ENCODE data around the gene IL5RA. TPM values are rescaled to one million over a fixed set of nuclear protein-coding genes. Genes with fewer than 3 reads are reported as not detected.

The IL5RA gene
- total RNA-seq, result 0.69 TPM
- polyA plus RNA-seq, result 0.13 TPM

- 40% methylated on average over 4 of the region's 4 CpGs for WGBS
- no peak for DNase-seq (ENCODE audit: extremely low spot score)
- H3K36me3 ChIP-seq (ENCODE audit: insufficient read depth), result no peaks in the 10 kb centered on the region
- no peaks in the 10 kb centered on the region for H3K4me1 ChIP-seq (ENCODE audit: insufficient read depth)
- no peak within 1 kb of the TSS for H3K27ac ChIP-seq (ENCODE audit: low read depth)
- no peak within 1 kb of the TSS for H3K4me3 ChIP-seq (ENCODE audit: low read depth, low read length)
These were observed at the start of gene IL5RA for GRCh38 chr3:3110299-3110630. Gene IL5RA (minus strand): TSS chr3:3110374. CDS start chr3:3104984, 5,390 bp downstream.

- Histone ChIP-seq H3K4me1 (ENCODE audit: insufficient read depth) (no peaks in the 10 kb centered on the region), H3K4me3 (ENCODE audit: low read depth, low read length) (no peak overlapping the region)
- 92% methylated on average over 8 of the region's 8 CpGs for WGBS
These were observed 47.3 kb upstream of the IL5RA start for GRCh38 chr3:3157484-3157883.

GRCh38 chr3:3154879-3155610, 44.9 kb upstream of the IL5RA start:
- Histone ChIP-seq H3K27ac (ENCODE audit: low read depth) (no peak overlapping the region), H3K36me3 (ENCODE audit: insufficient read depth) (peaks cover 9% of the 10 kb centered on the region), H3K4me1 (ENCODE audit: insufficient read depth) (no peaks in the 10 kb centered on the region), H3K4me3 (ENCODE audit: low read depth, low read length) (no peak overlapping the region)
- 92% methylated on average over 5 of the region's 5 CpGs for WGBS
- no peak for DNase-seq (ENCODE audit: extremely low spot score)

More at GRCh38 chr3:3157484-3157883, 47.3 kb upstream of the IL5RA start:
- DNase-seq (ENCODE audit: extremely low spot score), result no peak
- Histone ChIP-seq H3K36me3 (ENCODE audit: insufficient read depth) (peaks cover 7% of the 10 kb centered on the region), H3K27ac (ENCODE audit: low read depth) (no peak overlapping the region)

- H3K27ac ChIP-seq (ENCODE audit: low read depth), result no peak overlapping the region
- no peak for DNase-seq (ENCODE audit: extremely low spot score)
- 39% methylated on average over 1 of the region's 1 CpG for WGBS
- no peak overlapping the region for H3K4me3 ChIP-seq (ENCODE audit: low read depth, low read length)
- H3K36me3 ChIP-seq (ENCODE audit: insufficient read depth), result peaks cover 9% of the 10 kb centered on the region
- H3K4me1 ChIP-seq (ENCODE audit: insufficient read depth), result no peaks in the 10 kb centered on the region
These were observed 41.3 kb upstream of the IL5RA start for GRCh38 chr3:3151513-3151912.

GRCh38 chr3:3149560-3149959, 39.4 kb upstream of the IL5RA start:
- Histone ChIP-seq H3K4me3 (ENCODE audit: low read depth, low read length) (no peak overlapping the region), H3K4me1 (ENCODE audit: insufficient read depth) (no peaks in the 10 kb centered on the region), H3K36me3 (ENCODE audit: insufficient read depth) (peaks cover 7% of the 10 kb centered on the region), H3K27ac (ENCODE audit: low read depth) (peak overlapping the region; percentile 10)
- no peak for DNase-seq (ENCODE audit: extremely low spot score)
- 90% methylated on average over 1 of the region's 1 CpG for WGBS

- H3K36me3 ChIP-seq (ENCODE audit: insufficient read depth), result peaks cover 6% of the 10 kb centered on the region
- 87% methylated on average over 8 of the region's 8 CpGs for WGBS
- no peak overlapping the region for H3K27ac ChIP-seq (ENCODE audit: low read depth)
- H3K4me3 ChIP-seq (ENCODE audit: low read depth, low read length), result no peak overlapping the region
- no peaks in the 10 kb centered on the region for H3K4me1 ChIP-seq (ENCODE audit: insufficient read depth)
- DNase-seq (ENCODE audit: extremely low spot score), result no peak
These were observed 35.7 kb upstream of the IL5RA start for GRCh38 chr3:3145831-3146230.

GRCh38 chr3:3141939-3142338, 31.8 kb upstream of the IL5RA start:
- Histone ChIP-seq H3K4me1 (ENCODE audit: insufficient read depth) (no peaks in the 10 kb centered on the region), H3K36me3 (ENCODE audit: insufficient read depth) (peaks cover 6% of the 10 kb centered on the region), H3K4me3 (ENCODE audit: low read depth, low read length) (no peak overlapping the region), H3K27ac (ENCODE audit: low read depth) (no peak overlapping the region)
- no peak for DNase-seq (ENCODE audit: extremely low spot score)

- Histone ChIP-seq H3K4me1 (ENCODE audit: insufficient read depth) (no peaks in the 10 kb centered on the region), H3K4me3 (ENCODE audit: low read depth, low read length) (no peak overlapping the region), H3K27ac (ENCODE audit: low read depth) (no peak overlapping the region), H3K36me3 (ENCODE audit: insufficient read depth) (peaks cover 7% of the 10 kb centered on the region)
- WGBS, result 88% methylated on average over 6 of the region's 6 CpGs
- no peak for DNase-seq (ENCODE audit: extremely low spot score)
These were observed 27.4 kb upstream of the IL5RA start for GRCh38 chr3:3137526-3137925.

- Histone ChIP-seq H3K27ac (ENCODE audit: low read depth) (no peak overlapping the region), H3K4me3 (ENCODE audit: low read depth, low read length) (no peak overlapping the region), H3K4me1 (ENCODE audit: insufficient read depth) (no peaks in the 10 kb centered on the region), H3K36me3 (ENCODE audit: insufficient read depth) (peaks cover 4% of the 10 kb centered on the region)
- no peak for DNase-seq (ENCODE audit: extremely low spot score)
- WGBS, result 98% methylated on average over 4 of the region's 4 CpGs
These were observed 24.7 kb upstream of the IL5RA start for GRCh38 chr3:3134750-3135448.

GRCh38 chr3:3133500-3133899, 23.3 kb upstream of the IL5RA start:
- no peak for DNase-seq (ENCODE audit: extremely low spot score)
- H3K4me1 ChIP-seq (ENCODE audit: insufficient read depth), result no peaks in the 10 kb centered on the region
- no peak overlapping the region for H3K4me3 ChIP-seq (ENCODE audit: low read depth, low read length)
- H3K27ac ChIP-seq (ENCODE audit: low read depth), result no peak overlapping the region
- 79% methylated on average over 6 of the region's 6 CpGs for WGBS
- peaks cover 2% of the 10 kb centered on the region for H3K36me3 ChIP-seq (ENCODE audit: insufficient read depth)

GRCh38 chr3:3129579-3129978, 19.4 kb upstream of the IL5RA start:
- H3K4me3 ChIP-seq (ENCODE audit: low read depth, low read length), result no peak overlapping the region
- no peaks in the 10 kb centered on the region for H3K36me3 ChIP-seq (ENCODE audit: insufficient read depth)
- no peak overlapping the region for H3K27ac ChIP-seq (ENCODE audit: low read depth)
- DNase-seq (ENCODE audit: extremely low spot score), result no peak
- H3K4me1 ChIP-seq (ENCODE audit: insufficient read depth), result no peaks in the 10 kb centered on the region
- 75% methylated on average over 5 of the region's 5 CpGs for WGBS

- no peak for DNase-seq (ENCODE audit: extremely low spot score)
- Histone ChIP-seq H3K4me1 (ENCODE audit: insufficient read depth) (no peaks in the 10 kb centered on the region), H3K4me3 (ENCODE audit: low read depth, low read length) (peak overlapping the region; percentile 61), H3K36me3 (ENCODE audit: insufficient read depth) (no peaks in the 10 kb centered on the region), H3K27ac (ENCODE audit: low read depth) (peak overlapping the region; percentile 11)
- 35% methylated on average over 20 of the region's 20 CpGs for WGBS
These were observed 17.3 kb upstream of the IL5RA start for GRCh38 chr3:3127432-3128010.

GRCh38 chr3:3126477-3127431, 16.6 kb upstream of the IL5RA start, which contains the start of gene TRNT1:
Gene TRNT1 (plus strand): TSS chr3:3126940. CDS start chr3:3129041, 2,101 bp downstream.
- under 1% methylated on average over 100 of the region's 100 CpGs for WGBS
- peak; percentile 77 for DNase-seq (ENCODE audit: extremely low spot score)
- Histone ChIP-seq H3K4me3 (ENCODE audit: low read depth, low read length) (peak within 1 kb of the TSS; percentile 61), H3K27ac (ENCODE audit: low read depth) (peak within 1 kb of the TSS; percentile 87), H3K4me1 (ENCODE audit: insufficient read depth) (no peaks in the 10 kb centered on the region), H3K36me3 (ENCODE audit: insufficient read depth) (no peaks in the 10 kb centered on the region)

All from urinary bladder (tissue), 4 donors.